ENCODE measurements around the gene FAM13C. TPM values are rescaled to one million over a fixed set of nuclear protein-coding genes. Genes with fewer than 3 reads are reported as not detected.

FAM13C gene
- polyA plus RNA-seq, 3 donors from 2014 or later = not detected

- Mint-ChIP-seq H3K4me1 (no peaks in the 10 kb centered on the region), H3K36me3 (no peaks in the 10 kb centered on the region), H3K4me3 (no peak overlapping the region), H3K9me3 (peaks cover 2 to 9% (median 3%) of the 10 kb centered on the region in 6 donors), H3K27me3 (ENCODE audit: low read depth in 3 of 3) (no peaks in the 10 kb centered on the region), H3K27ac (no peak overlapping the region)
- DNase-seq = no peak
These were observed 40.2 kb downstream of the FAM13C start for GRCh38 chr10:59322131-59322530.

GRCh38 chr10:59320355-59320754, 42.0 kb downstream of the FAM13C start:
- Mint-ChIP-seq H3K36me3 (no peaks in the 10 kb centered on the region), H3K27ac (no peak overlapping the region), H3K4me3 (no peak overlapping the region), H3K27me3 (ENCODE audit: low read depth in 3 of 3) (no peaks in the 10 kb centered on the region), H3K4me1 (no peaks in the 10 kb centered on the region), H3K9me3 (peaks cover 2 to 9% (median 3%) of the 10 kb centered on the region in 6 donors)
- DNase-seq = no peak

DNA sequence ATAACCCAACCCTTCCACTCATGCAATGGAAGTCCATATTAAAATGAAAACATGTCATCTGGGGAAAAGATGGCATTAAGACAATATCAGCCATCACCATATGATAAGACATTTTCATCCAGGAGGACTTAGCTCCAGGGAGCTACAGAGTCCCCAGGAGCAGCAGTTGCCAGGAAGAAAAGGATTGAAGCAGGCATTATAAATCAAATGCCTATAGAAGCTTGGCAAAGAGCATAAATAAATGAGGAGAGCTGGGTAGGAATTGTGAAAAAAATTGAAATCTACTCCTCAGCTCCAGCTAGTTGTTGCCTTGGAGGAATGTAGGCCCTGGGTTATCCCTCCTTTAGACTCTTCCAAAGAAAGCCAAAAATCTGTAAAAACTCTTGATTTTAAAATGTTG, 42.5 kb downstream of the FAM13C start:
- no peak overlapping the region for H3K27ac Mint-ChIP-seq
- no peak overlapping the region for H3K4me3 Mint-ChIP-seq
- no peak for DNase-seq
- no peaks in the 10 kb centered on the region for H3K4me1 Mint-ChIP-seq
- no peaks in the 10 kb centered on the region for H3K27me3 Mint-ChIP-seq (ENCODE audit: low read depth in 3 of 3)
- H3K9me3 Mint-ChIP-seq = peaks cover 2 to 9% (median 3%) of the 10 kb centered on the region in 6 donors
- no peaks in the 10 kb centered on the region for H3K36me3 Mint-ChIP-seq

- Mint-ChIP-seq H3K4me3 (no peak overlapping the region), H3K36me3 (peaks cover 0 to 4% (median 0%) of the 10 kb centered on the region in 3 donors), H3K9me3 (peaks cover 0 to 5% (median 4%) of the 10 kb centered on the region in 6 donors), H3K4me1 (no peaks in the 10 kb centered on the region), H3K27me3 (ENCODE audit: low read depth in 3 of 3) (peaks cover 0 to 3% (median 0%) of the 10 kb centered on the region in 3 donors), H3K27ac (no peak overlapping the region)
- no peak for DNase-seq
These were observed 45.3 kb downstream of the FAM13C start for GRCh38 chr10:59317066-59317465.

GRCh38 chr10:59315465-59315864, 46.9 kb downstream of the FAM13C start:
- H3K4me3 Mint-ChIP-seq = no peak overlapping the region
- H3K4me1 Mint-ChIP-seq = no peaks in the 10 kb centered on the region
- H3K27me3 Mint-ChIP-seq (ENCODE audit: low read depth in 3 of 3) = peaks cover 0 to 3% (median 2%) of the 10 kb centered on the region in 3 donors
- peaks cover 0 to 4% (median 0%) of the 10 kb centered on the region in 3 donors for H3K36me3 Mint-ChIP-seq
- no peak overlapping the region for H3K27ac Mint-ChIP-seq
- DNase-seq = no peak
- H3K9me3 Mint-ChIP-seq = peaks cover 0 to 5% (median 2%) of the 10 kb centered on the region in 6 donors

- Mint-ChIP-seq H3K27me3 (ENCODE audit: low read depth in 3 of 3) (peaks cover 0 to 3% (median 2%) of the 10 kb centered on the region in 3 donors), H3K4me3 (no peak overlapping the region), H3K9me3 (peaks cover 0 to 9% (median 3%) of the 10 kb centered on the region in 6 donors), H3K27ac (no peak overlapping the region), H3K4me1 (no peaks in the 10 kb centered on the region), H3K36me3 (peaks cover 0 to 4% (median 0%) of the 10 kb centered on the region in 3 donors)
- DNase-seq = no peak
These were observed 48.1 kb downstream of the FAM13C start for GRCh38 chr10:59314268-59314667.

DNA sequence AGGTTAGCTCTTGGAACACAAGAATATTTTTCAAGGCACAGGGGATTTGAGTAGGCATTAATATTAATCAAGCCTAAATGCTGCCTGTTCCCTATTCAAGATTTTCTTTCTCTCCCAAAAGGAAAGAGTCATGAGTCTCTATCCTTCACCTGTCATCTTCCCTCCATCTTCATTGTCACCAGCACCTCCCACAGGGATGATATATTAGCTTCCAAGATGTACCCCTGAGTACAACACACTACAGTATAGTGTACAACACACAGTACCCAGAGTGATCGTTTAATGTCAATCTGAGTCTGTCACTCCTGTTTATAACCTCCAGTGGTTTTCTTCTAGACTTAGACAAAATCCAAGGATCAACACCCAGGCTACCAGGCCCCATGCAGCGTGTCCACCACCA, 50.1 kb downstream of the FAM13C start:
- no peak overlapping the region for H3K4me3 Mint-ChIP-seq
- DNase-seq = no peak
- H3K27ac Mint-ChIP-seq = no peak overlapping the region
- peaks cover 0 to 4% (median 0%) of the 10 kb centered on the region in 3 donors for H3K36me3 Mint-ChIP-seq
- peaks cover 0 to 19% (median 4%) of the 10 kb centered on the region in 6 donors for H3K9me3 Mint-ChIP-seq
- peaks cover 0 to 6% (median 2%) of the 10 kb centered on the region in 3 donors for H3K27me3 Mint-ChIP-seq (ENCODE audit: low read depth in 3 of 3)
- H3K4me1 Mint-ChIP-seq = no peaks in the 10 kb centered on the region

DNA sequence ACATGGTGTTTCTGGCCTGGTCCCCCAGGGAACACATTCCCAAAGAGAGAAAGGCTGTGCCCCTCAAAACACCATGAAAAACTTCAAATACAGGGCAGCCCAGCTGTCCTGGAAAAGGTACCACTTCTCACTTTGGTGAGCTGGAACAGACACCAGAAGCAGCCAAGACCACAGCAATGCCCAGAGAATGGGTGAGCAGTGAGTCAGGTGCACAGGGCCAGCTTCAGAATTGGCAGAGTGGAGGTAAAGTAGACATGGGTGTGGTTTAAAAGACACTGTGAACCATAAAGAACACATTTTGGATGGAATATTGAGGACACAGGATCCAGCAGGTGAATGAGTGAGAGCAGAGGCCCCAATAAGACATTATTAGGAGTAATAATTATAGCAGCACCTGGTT, 51.3 kb downstream of the FAM13C start:
- Mint-ChIP-seq H3K4me1 (no peaks in the 10 kb centered on the region), H3K9me3 (peaks cover 2 to 19% (median 4%) of the 10 kb centered on the region in 6 donors), H3K36me3 (peaks cover 0 to 4% (median 0%) of the 10 kb centered on the region in 3 donors), H3K27ac (no peak overlapping the region), H3K27me3 (ENCODE audit: low read depth in 3 of 3) (peaks cover 0 to 6% (median 2%) of the 10 kb centered on the region in 3 donors), H3K4me3 (no peak overlapping the region)
- DNase-seq = no peak

GRCh38 chr10:59310324-59310914, 51.9 kb downstream of the FAM13C start:
- H3K27ac Mint-ChIP-seq = no peak overlapping the region
- DNase-seq = no peak
- H3K9me3 Mint-ChIP-seq = peaks cover 2 to 19% (median 4%) of the 10 kb centered on the region in 6 donors
- no peak overlapping the region for H3K4me3 Mint-ChIP-seq
- peaks cover 0 to 4% (median 0%) of the 10 kb centered on the region in 3 donors for H3K36me3 Mint-ChIP-seq
- peaks cover 0 to 6% (median 2%) of the 10 kb centered on the region in 3 donors for H3K27me3 Mint-ChIP-seq (ENCODE audit: low read depth in 3 of 3)
- H3K4me1 Mint-ChIP-seq = no peaks in the 10 kb centered on the region

- peaks cover 0 to 4% (median 2%) of the 10 kb centered on the region in 3 donors for H3K27me3 Mint-ChIP-seq (ENCODE audit: low read depth in 3 of 3)
- H3K4me3 Mint-ChIP-seq = no peak overlapping the region
- H3K4me1 Mint-ChIP-seq = no peaks in the 10 kb centered on the region
- H3K27ac Mint-ChIP-seq = no peak overlapping the region
- no peaks in the 10 kb centered on the region for H3K36me3 Mint-ChIP-seq
- no peak for DNase-seq
- peaks cover 0 to 13% (median 9%) of the 10 kb centered on the region in 6 donors for H3K9me3 Mint-ChIP-seq
These were observed 57.7 kb downstream of the FAM13C start for GRCh38 chr10:59304521-59305097.

- Mint-ChIP-seq H3K27ac (no peak overlapping the region), H3K4me1 (no peaks in the 10 kb centered on the region), H3K36me3 (no peaks in the 10 kb centered on the region), H3K27me3 (ENCODE audit: low read depth in 3 of 3) (peaks cover 1 to 2% (median 2%) of the 10 kb centered on the region in 3 donors), H3K9me3 (peaks cover 0 to 8% (median 6%) of the 10 kb centered on the region in 6 donors), H3K4me3 (no peak overlapping the region)
- no peak for DNase-seq
These were observed 59.3 kb downstream of the FAM13C start for GRCh38 chr10:59303018-59303417.

DNA sequence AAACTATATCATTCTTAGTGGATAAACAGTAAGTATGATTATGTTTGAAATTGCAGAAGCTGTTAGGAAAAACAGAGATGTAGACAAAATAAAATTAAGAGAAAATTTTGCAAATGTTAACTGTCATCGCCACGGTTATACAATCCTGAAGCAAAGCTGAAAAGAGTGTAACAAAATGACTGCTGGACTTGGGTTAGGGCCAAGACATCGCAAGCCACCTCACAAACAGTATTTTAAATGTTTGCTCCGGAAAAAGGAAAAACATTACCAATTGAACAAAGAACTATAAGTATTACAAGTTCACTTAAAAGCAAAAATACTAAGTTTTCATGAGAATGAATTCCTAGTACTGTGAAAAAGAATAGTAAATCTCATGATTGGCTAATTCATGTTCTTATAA, 60.0 kb downstream of the FAM13C start:
- DNase-seq = no peak
- Mint-ChIP-seq H3K27ac (no peak overlapping the region), H3K27me3 (ENCODE audit: low read depth in 3 of 3) (peaks cover 1 to 2% (median 2%) of the 10 kb centered on the region in 3 donors), H3K4me1 (no peaks in the 10 kb centered on the region), H3K36me3 (no peaks in the 10 kb centered on the region), H3K4me3 (no peak overlapping the region), H3K9me3 (peaks cover 0 to 7% (median 5%) of the 10 kb centered on the region in 6 donors)

GRCh38 chr10:59301067-59301754, 61.1 kb downstream of the FAM13C start:
- no peaks in the 10 kb centered on the region for H3K36me3 Mint-ChIP-seq
- H3K27me3 Mint-ChIP-seq (ENCODE audit: low read depth in 3 of 3) = peaks cover 1 to 2% (median 2%) of the 10 kb centered on the region in 3 donors
- no peaks in the 10 kb centered on the region for H3K4me1 Mint-ChIP-seq
- H3K9me3 Mint-ChIP-seq = peaks cover 0 to 7% (median 2%) of the 10 kb centered on the region in 6 donors
- H3K27ac Mint-ChIP-seq = no peak overlapping the region
- DNase-seq = no peak
- no peak overlapping the region for H3K4me3 Mint-ChIP-seq

DNA sequence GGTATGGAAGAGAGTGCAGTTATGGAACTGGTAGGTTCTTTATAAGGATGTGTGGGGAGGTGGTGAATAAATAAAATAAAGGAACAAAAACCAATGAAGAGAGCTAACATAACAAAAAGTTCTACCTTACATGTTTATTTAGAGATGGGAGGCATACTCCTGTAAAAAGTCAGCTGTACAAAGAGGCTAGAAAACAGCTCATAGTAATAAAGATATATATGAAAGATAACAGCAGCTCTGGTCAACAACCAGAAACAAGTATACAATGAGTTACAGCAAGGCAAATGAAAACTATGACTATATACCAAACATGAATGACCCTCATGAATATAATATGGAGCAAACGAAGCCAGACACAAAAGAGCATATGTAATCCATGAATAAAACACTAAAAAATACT, 62.0 kb downstream of the FAM13C start:
- Mint-ChIP-seq H3K27me3 (ENCODE audit: low read depth in 3 of 3) (peaks cover 1 to 2% (median 2%) of the 10 kb centered on the region in 3 donors), H3K4me3 (no peak overlapping the region), H3K27ac (no peak overlapping the region), H3K4me1 (no peaks in the 10 kb centered on the region), H3K9me3 (peaks cover 0 to 7% (median 2%) of the 10 kb centered on the region in 6 donors), H3K36me3 (no peaks in the 10 kb centered on the region)
- no peak for DNase-seq

Data from immature natural killer cell (primary cell).